ENCODE measurements around the gene BRPF1. TPM values are rescaled to one million over a fixed set of nuclear protein-coding genes. Genes with fewer than 3 reads are reported as not detected.

The BRPF1 gene
- total and polyA plus RNA-seq, 2 experiments from 2014 or later: 10.4 to 18.3 TPM

GRCh38 chr3:9779721-9780457 lies 48.4 kb downstream of the BRPF1 start:
- in situ Hi-C loops (cut with MboI): no loop called here
- H3K9me2 ChIP-seq (ENCODE audit: insufficient read depth): no peaks in the 10 kb centered on the region
- no peak for DNase-seq
- H3K4me1 ChIP-seq (ENCODE audit: insufficient read depth): peaks cover 23% of the 10 kb centered on the region
- TF ChIP-seq EZH2 (IDR thresholded peaks at IDR 0.05; ENCODE audit: insufficient read depth, poor library complexity, severe bottlenecking): no peak
- no peak for TF ChIP-seq EZH2phosphoT487 (IDR thresholded peaks at IDR 0.05; ENCODE audit: insufficient read depth, low read depth)
- no peak overlapping the region for H3K4me2 ChIP-seq (ENCODE audit: unreplicated experiment)
- H3K4me3 ChIP-seq: no peak overlapping the region
- H3K27me3 ChIP-seq (replicated peaks; ENCODE audit: insufficient read depth): no peaks in the 10 kb centered on the region
- H3K9ac ChIP-seq: no peak overlapping the region
- H3F3A ChIP-seq (ENCODE audit: insufficient read depth): peaks cover 38% of the 10 kb centered on the region
- H3K79me2 ChIP-seq (ENCODE audit: insufficient read depth): no peaks in the 10 kb centered on the region
- H4K20me1 ChIP-seq (ENCODE audit: insufficient read depth): no peaks in the 10 kb centered on the region
- peaks cover 15% of the 10 kb centered on the region; the same call in 1 of the 2 replicates for H3K36me3 ChIP-seq (ENCODE audit: low read depth)
- no peak overlapping the region for H2AFZ ChIP-seq
- H3K27ac ChIP-seq: 0 out of 2 replicates have a peak overlapping the region, but pooled peaks have one; percentile 93
- no peaks in the 10 kb centered on the region for H3K9me3 ChIP-seq (ENCODE audit: low read depth)
- 84 to 85% methylated on average over 8 of the region's 8 CpGs for WGBS, 2 experiments (ENCODE audit: low coverage in 1 of 2, low lambda C conversion rate in 2 of 2, missing lambda C conversion rate in 2 of 2)

GRCh38 chr3:9780458-9780812 lies 48.9 kb downstream of the BRPF1 start:
- no peak overlapping the region for H3K4me2 ChIP-seq (ENCODE audit: unreplicated experiment)

GRCh38 chr3:9780910-9781309 lies 49.4 kb downstream of the BRPF1 start:
- Histone ChIP-seq H3K9ac (no peak overlapping the region), H3K27me3 (replicated peaks; ENCODE audit: insufficient read depth) (no peaks in the 10 kb centered on the region), H3K4me1 (ENCODE audit: insufficient read depth) (peaks cover 23% of the 10 kb centered on the region), H2AFZ (no peak overlapping the region), H3F3A (ENCODE audit: insufficient read depth) (peaks cover 38% of the 10 kb centered on the region), H3K9me2 (ENCODE audit: insufficient read depth) (no peaks in the 10 kb centered on the region), H3K79me2 (ENCODE audit: insufficient read depth) (no peaks in the 10 kb centered on the region), H3K27ac (peak overlapping the region; percentile 10; the same call in 1 of the 2 replicates), H3K36me3 (ENCODE audit: low read depth) (peaks cover 22% of the 10 kb centered on the region; the same call in 1 of the 2 replicates), H3K9me3 (ENCODE audit: low read depth) (no peaks in the 10 kb centered on the region), H3K4me3 (no peak overlapping the region), H3K4me2 (ENCODE audit: unreplicated experiment) (no peak overlapping the region), H4K20me1 (ENCODE audit: insufficient read depth) (no peaks in the 10 kb centered on the region)
- in situ Hi-C loops (cut with MboI): no loop called here
- DNase-seq: no peak
- WGBS, 2 experiments (ENCODE audit: low coverage in 1 of 2, low lambda C conversion rate in 2 of 2, missing lambda C conversion rate in 2 of 2): 96% methylated on average over 4 of the region's 4 CpGs
- TF ChIP-seq EZH2 (IDR thresholded peaks at IDR 0.05; ENCODE audit: insufficient read depth, poor library complexity, severe bottlenecking) (no peak), EZH2phosphoT487 (IDR thresholded peaks at IDR 0.05; ENCODE audit: insufficient read depth, low read depth) (no peak)

More at GRCh38 chr3:9780458-9780812, 48.9 kb downstream of the BRPF1 start:
- no peak for DNase-seq
- in situ Hi-C loops (cut with MboI): no loop called here
- no peak overlapping the region for H3K4me3 ChIP-seq
- H3K9ac ChIP-seq: no peak overlapping the region
- WGBS, 2 experiments (ENCODE audit: low coverage in 1 of 2, low lambda C conversion rate in 2 of 2, missing lambda C conversion rate in 2 of 2): 85% methylated on average over 7 to 10 of the region's 10 CpGs
- TF ChIP-seq EZH2 (IDR thresholded peaks at IDR 0.05; ENCODE audit: insufficient read depth, poor library complexity, severe bottlenecking) (no peak), EZH2phosphoT487 (IDR thresholded peaks at IDR 0.05; ENCODE audit: insufficient read depth, low read depth) (no peak)
- peaks cover 23% of the 10 kb centered on the region for H3K4me1 ChIP-seq (ENCODE audit: insufficient read depth)
- H4K20me1 ChIP-seq (ENCODE audit: insufficient read depth): no peaks in the 10 kb centered on the region
- H3F3A ChIP-seq (ENCODE audit: insufficient read depth): peaks cover 38% of the 10 kb centered on the region
- no peaks in the 10 kb centered on the region for H3K27me3 ChIP-seq (replicated peaks; ENCODE audit: insufficient read depth)
- H3K27ac ChIP-seq: 0 out of 2 replicates have a peak overlapping the region, but pooled peaks have one; percentile 10
- H2AFZ ChIP-seq: no peak overlapping the region
- H3K9me2 ChIP-seq (ENCODE audit: insufficient read depth): no peaks in the 10 kb centered on the region
- peaks cover 21% of the 10 kb centered on the region; the same call in 1 of the 2 replicates for H3K36me3 ChIP-seq (ENCODE audit: low read depth)
- no peaks in the 10 kb centered on the region for H3K79me2 ChIP-seq (ENCODE audit: insufficient read depth)
- H3K9me3 ChIP-seq (ENCODE audit: low read depth): no peaks in the 10 kb centered on the region

GRCh38 chr3:9781551-9781950 lies 50.0 kb downstream of the BRPF1 start:
- no peak overlapping the region for H3K27ac ChIP-seq
- no peak for TF ChIP-seq EZH2phosphoT487 (IDR thresholded peaks at IDR 0.05; ENCODE audit: insufficient read depth, low read depth)
- no peak for TF ChIP-seq EZH2 (IDR thresholded peaks at IDR 0.05; ENCODE audit: insufficient read depth, poor library complexity, severe bottlenecking)
- no peak for DNase-seq
- H3K9me3 ChIP-seq (ENCODE audit: low read depth): no peaks in the 10 kb centered on the region
- WGBS, 2 experiments (ENCODE audit: low coverage in 1 of 2, low lambda C conversion rate in 2 of 2, missing lambda C conversion rate in 2 of 2): 93 to 100% methylated on average over 1 of the region's 1 CpG
- no peak overlapping the region for H2AFZ ChIP-seq
- H3K27me3 ChIP-seq (replicated peaks; ENCODE audit: insufficient read depth): no peaks in the 10 kb centered on the region
- no peak overlapping the region for H3K4me3 ChIP-seq
- in situ Hi-C loops (cut with MboI): no loop called here
- H3K36me3 ChIP-seq (ENCODE audit: low read depth): peaks cover 27% of the 10 kb centered on the region
- peaks cover 38% of the 10 kb centered on the region for H3F3A ChIP-seq (ENCODE audit: insufficient read depth)
- no peaks in the 10 kb centered on the region for H3K9me2 ChIP-seq (ENCODE audit: insufficient read depth)
- H3K79me2 ChIP-seq (ENCODE audit: insufficient read depth): no peaks in the 10 kb centered on the region
- no peak overlapping the region for H3K4me2 ChIP-seq (ENCODE audit: unreplicated experiment)
- H3K4me1 ChIP-seq (ENCODE audit: insufficient read depth): peaks cover 23% of the 10 kb centered on the region
- no peaks in the 10 kb centered on the region for H4K20me1 ChIP-seq (ENCODE audit: insufficient read depth)
- H3K9ac ChIP-seq: no peak overlapping the region

Measured in GM23248 (cell line).